GM21360 (cell line): ENCODE measurements around the gene NCSTN.
"Not testable (repeated sequence)": the region's sequence is repeated elsewhere in the genome, so short reads cannot be mapped to it uniquely, and the experiment has no call there.

Source experiments
- ATAC-seq: cut with Tn5 transposase; IDR thresholded peaks from one replicate; pipeline ENCODE4 v1.9.1; 2021; ENCODE audit warnings: mild to moderate bottlenecking, moderate library complexity; ENCODE audit not compliant: unreplicated experiment

The NCSTN gene

GRCh38 chr1:160370561-160371345 lies 27.6 kb downstream of the NCSTN start:
- no peak for ATAC-seq

- ATAC-seq: no peak
Measured at GRCh38 chr1:160371346-160371631, 28.1 kb downstream of the NCSTN start.

GRCh38 chr1:160371756-160372155 lies 28.6 kb downstream of the NCSTN start:
- no peak for ATAC-seq

GRCh38 chr1:160373696-160374095 lies 30.5 kb downstream of the NCSTN start:
- ATAC-seq: no peak

GRCh38 chr1:160374306-160375110 lies 31.3 kb downstream of the NCSTN start:
- no peak for ATAC-seq

GRCh38 chr1:160375788-160376524 lies 32.8 kb downstream of the NCSTN start:
- ATAC-seq: no peak

- ATAC-seq: peak; percentile 56
Measured at GRCh38 chr1:160376525-160377131, 33.4 kb downstream of the NCSTN start.

- no peak for ATAC-seq
Measured at GRCh38 chr1:160377585-160378206, 34.5 kb downstream of the NCSTN start.

- ATAC-seq: not testable (repeated sequence)
Measured at GRCh38 chr1:160384812-160385211, 41.6 kb downstream of the NCSTN start.

- ATAC-seq: not testable (repeated sequence)
Measured at GRCh38 chr1:160388406-160388805, 45.2 kb downstream of the NCSTN start.

GRCh38 chr1:160394673-160395072 lies 51.5 kb downstream of the NCSTN start:
- ATAC-seq: no peak

GRCh38 chr1:160397651-160398050 lies 54.5 kb downstream of the NCSTN start:
- ATAC-seq: no peak

GRCh38 chr1:160398823-160399222 lies 55.6 kb downstream of the NCSTN start:
- no peak for ATAC-seq

GRCh38 chr1:160399544-160400222 lies 56.5 kb downstream of the NCSTN start:
- no peak for ATAC-seq

- no peak for ATAC-seq
Measured at GRCh38 chr1:160400223-160400645, 57.1 kb downstream of the NCSTN start, which contains the start of gene VANGL2. VANGL2 (plus strand) TSS chr1:160400564; CDS start chr1:160415838, 15,274 bp downstream.

GRCh38 chr1:160400646-160401486 lies 57.7 kb downstream of the NCSTN start:
- ATAC-seq: no peak

- ATAC-seq: no peak
Measured at GRCh38 chr1:160401487-160401805, 58.3 kb downstream of the NCSTN start.

GRCh38 chr1:160402001-160402795 lies 59.0 kb downstream of the NCSTN start:
- no peak for ATAC-seq
